K562 (cell line): ENCODE measurements around the gene LRRC14B. TPM values are rescaled to one million over a fixed set of nuclear protein-coding genes. Genes with fewer than 3 reads are reported as not detected.

Source experiments
- ATAC-seq: fragments of 200-7000 bp; cut with Tn5 transposase; 3 replicates; pipeline ENCODE4 v1.9.1; 2020; ENCODE audit warnings: moderate library complexity
- BruUV-seq: library from RNA; stranded (reverse); fragments of 400-500 nt; replicated peaks from 2 replicates; lab custom pipeline; 2021; lab: Mats Ljungman, UMichigan
- CTCF ChIA-PET: fragments of 300-600 bp; formaldehyde crosslinking; extraction: SDS; loops from one replicate; lab custom pipeline; 2021; ENCODE audit warnings: low intra/inter-chr PET ratio; lab: Yijun Ruan, JAX
- POLR2A ChIA-PET: fragments of 300-600, 350-650 bp; sonication (Branson Sonifier 250); formaldehyde crosslinking; extraction: SDS; loops from one replicate; lab custom pipeline; 2021; ENCODE audit warnings: antibody characterized with exemption, inconsistent platforms; lab: Yijun Ruan, JAX
- DNase-seq, 4 experiments: peaks; one replicate each; pipeline versions ENCODE4 v3.0.0 to v3.0.0-alpha.2; 2011 to 2018; ENCODE audit warnings: low spot score in 3 of 4, mixed read lengths in 3 of 4; ENCODE audit errors: extremely low read depth in 1 of 4
- FAIRE-seq: peaks from 2 replicates; lab custom pipeline; 2011; peaks lifted over from hg19 to GRCh38; lab: Jason Lieb, UNC
- H2AFZ ChIP-seq: 2 replicates; pipeline ENCODE4 v1.6.0; 2011; ENCODE audit warnings: low read depth, low read length, control low read depth, inconsistent platforms
- H3K27ac ChIP-seq: fragments of 200-600 bp; 3 replicates; pipeline ENCODE4 v1.8.0; 2011; ENCODE audit warnings: low read depth, mild to moderate bottlenecking, control low read depth, inconsistent platforms, low read length, moderate library complexity, mixed read lengths; ENCODE audit errors: extremely low read depth
- H3K27me3 ChIP-seq, 2 experiments: fragments of 300-600 bp in 1 of 2; 2 replicates in 1 of 2; 3 replicates in 1 of 2; pipeline versions ENCODE4 v1.6.0 to v1.8.0; 2011; ENCODE audit warnings: inconsistent platforms in 2 of 2, low read length in 2 of 2, mild to moderate bottlenecking in 1 of 2, mixed read lengths in 1 of 2, moderate library complexity in 1 of 2; ENCODE audit not compliant: control insufficient read depth in 2 of 2, insufficient read depth in 2 of 2
- H3K36me3 ChIP-seq: fragments of 300-600 bp; 3 replicates; pipeline ENCODE4 v1.8.0; 2011; ENCODE audit warnings: mild to moderate bottlenecking, low read length, inconsistent platforms; ENCODE audit not compliant: control insufficient read depth, insufficient read depth
- H3K4me1 ChIP-seq, 2 experiments: fragments of 200-600 bp in 1 of 2; replicated peaks in 1 of 2; 2 replicates in 1 of 2; 3 replicates in 1 of 2; pipeline versions ENCODE4 v1.5.1 to v1.8.0; 2011; ENCODE audit warnings: inconsistent platforms in 2 of 2, low read length in 2 of 2, mild to moderate bottlenecking in 1 of 2, mixed read lengths in 1 of 2, moderate library complexity in 1 of 2; ENCODE audit not compliant: control insufficient read depth in 2 of 2, insufficient read depth in 2 of 2
- H3K4me2 ChIP-seq: 2 replicates; pipeline ENCODE4 v1.6.1; 2011; ENCODE audit warnings: low read length, control low read depth, inconsistent platforms, mixed read lengths; ENCODE audit not compliant: insufficient read depth
- H3K4me3 ChIP-seq: fragments of 200-600 bp; sonication (generic), shearing (Covaris generic); 2 replicates; pipeline ENCODE4 v1.5.1; 2016; ENCODE audit warnings: control low read depth, inconsistent platforms
- H3K79me2 ChIP-seq: fragments of 200-600 bp; 3 replicates; pipeline ENCODE4 v1.8.0; 2011; ENCODE audit warnings: low read length, inconsistent platforms; ENCODE audit not compliant: control insufficient read depth, insufficient read depth
- H3K9ac ChIP-seq, 2 experiments: 2 replicates each; pipeline versions ENCODE4 v1.6.0 to v1.6.1; 2011; ENCODE audit warnings: low read depth in 2 of 2, low read length in 2 of 2, control low read depth in 1 of 2, inconsistent platforms in 1 of 2, mild to moderate bottlenecking in 1 of 2, mixed read lengths in 1 of 2; ENCODE audit not compliant: insufficient read depth in 1 of 2
- H3K9me1 ChIP-seq: one replicate; pipeline ENCODE4 v1.6.0; 2011; ENCODE audit warnings: inconsistent platforms, mild to moderate bottlenecking, low read length, moderate library complexity; ENCODE audit not compliant: control insufficient read depth, insufficient read depth
- H3K9me3 ChIP-seq: replicated peaks from 2 replicates; pipeline ENCODE4 v1.5.1; 2011; ENCODE audit warnings: low read depth, low read length, inconsistent platforms; ENCODE audit not compliant: control insufficient read depth, insufficient read depth
- H4K20me1 ChIP-seq: replicated peaks from 2 replicates; pipeline ENCODE4 v1.6.1; 2011; ENCODE audit warnings: low read length, inconsistent platforms, mixed read lengths; ENCODE audit not compliant: control insufficient read depth, insufficient read depth
- CTBP1 ChIP-seq: fragments of 450-650 bp; IDR thresholded peaks from 2 replicates; pipeline ENCODE4 v1.6.1; 2016; ENCODE audit warnings: borderline replicate concordance
- CTCF ChIP-seq, 3 experiments: IDR thresholded peaks in 2 of 3; conservative IDR thresholded peaks in 1 of 3; 2 replicates each; pipeline ENCODE4 v1.5.1; 2011 to 2012; ENCODE audit warnings: low read length in 3 of 3, mild to moderate bottlenecking in 3 of 3, control low read depth in 2 of 3, improper control_type of control experiment in 1 of 3, inconsistent platforms in 1 of 3, low read depth in 1 of 3, mixed read lengths in 1 of 3, moderate library complexity in 1 of 3; ENCODE audit not compliant: insufficient read depth in 2 of 3
- FUS ChIP-seq: fragments of 200-400 bp; formaldehyde crosslinking; optimal IDR thresholded peaks from 2 replicates; pipeline ENCODE3; 2017; ENCODE audit warnings: low read depth, low read length
- GTF2B ChIP-seq: IDR thresholded peaks from 2 replicates; pipeline ENCODE4 v1.6.1; 2011; ENCODE audit not compliant: insufficient read length; ENCODE audit errors: extremely low read depth
- MEF2A ChIP-seq: IDR thresholded peaks from 2 replicates; pipeline ENCODE4 v1.6.1; 2011; ENCODE audit warnings: low read depth, mild to moderate bottlenecking, low read length, moderate library complexity; ENCODE audit not compliant: control insufficient read depth
- NFATC3 ChIP-seq: fragments of 450-650 bp; IDR thresholded peaks from 2 replicates; pipeline ENCODE4 v1.6.1; 2017; ENCODE audit warnings: mild to moderate bottlenecking
- NR3C1 ChIP-seq: sonication (generic); formaldehyde crosslinking; IDR thresholded peaks from 2 replicates; pipeline ENCODE4 v1.8.1; 2022; ENCODE audit warnings: missing genetic modification reagents
- POLR2H ChIP-seq: IDR thresholded peaks from 2 replicates; pipeline ENCODE4 v1.6.1; 2016; ENCODE audit warnings: missing genetic modification characterization, low read depth, mild to moderate bottlenecking, control low read depth, missing compliant biosample characterization, moderate library complexity
- POLR3G ChIP-seq: IDR thresholded peaks from 2 replicates; pipeline ENCODE4 v1.6.1; 2011; ENCODE audit not compliant: insufficient read length, insufficient replicate concordance; ENCODE audit errors: extremely low read depth
- PYGO2 ChIP-seq: fragments of 450-650 bp; IDR thresholded peaks from 2 replicates; pipeline ENCODE4 v1.6.1; 2016; ENCODE audit warnings: mild to moderate bottlenecking, missing genetic modification characterization, moderate library complexity, missing compliant biosample characterization
- RBBP5 ChIP-seq: fragments of 200-600 bp; sonication (generic); IDR thresholded peaks from 2 replicates; pipeline ENCODE4 v1.6.1; 2012; ENCODE audit warnings: borderline replicate concordance, mild to moderate bottlenecking, low read length, control low read depth, inconsistent platforms; ENCODE audit not compliant: insufficient read depth, poor library complexity, severe bottlenecking
- RBM22 ChIP-seq: fragments of 200-400 bp; formaldehyde crosslinking; IDR thresholded peaks from 2 replicates; pipeline ENCODE4 v1.6.1; 2018; ENCODE audit warnings: low read length, low read depth; ENCODE audit not compliant: poor library complexity, severe bottlenecking
- ZNF408 ChIP-seq: fragments of 250-450 bp; sonication (Bioruptor Pico); IDR thresholded peaks from 2 replicates; pipeline ENCODE4 v1.4.0; 2020; ENCODE audit warnings: low read depth, mild to moderate bottlenecking, moderate library complexity
- ZNF507 ChIP-seq: conservative IDR thresholded peaks from 2 replicates; pipeline ENCODE4 v1.6.1; 2017; ENCODE audit warnings: missing genetic modification characterization, missing compliant biosample characterization
- ZNF583 ChIP-seq: fragments of 250-450 bp; sonication (Bioruptor Pico); IDR thresholded peaks from 2 replicates; pipeline ENCODE4 v1.4.0; 2020
- WGBS: fragments of 100-300 bp; shearing (Covaris generic); methylation state at CpG from one replicate; pipeline ENCODE4 v1.1.6; 2016; ENCODE audit warnings: low coverage, mixed read lengths; ENCODE audit not compliant: insufficient coverage; ENCODE audit errors: missing lambda C conversion rate; 5-methylcytosine and 5-hydroxymethylcytosine counted together
- in situ Hi-C: fragments of 300-500 bp; cut with MboI; formaldehyde crosslinking; loops from 4 replicates; pipeline ENCODE4 v1.15.0; 2018; ENCODE audit warnings: inconsistent platforms, mixed read lengths
- intact Hi-C: fragments of 100-400 bp; cut with micrococcal nuclease; formaldehyde crosslinking; loops from 2 replicates; pipeline ENCODE4 v1.14.2; 2022
- polyA plus RNA-seq, 8 experiments: library from polyadenylated mRNA; depleted of rRNA in 4 of 8; stranded (reverse) in 5 of 8; unstranded in 3 of 8; fragments of >200 nt; fragmentation: Nextera tagmentation in 2 of 8; fragmentation: Illumina TruSeq in 1 of 8; extraction: Ambion mirVana in 2 of 8; extraction: Trizol in 1 of 8; gene quantifications; 2 replicates each; pipeline versions ENCODE4 v1.2.1 to v1.2.3, GENCODE V29; 2011 to 2014; ENCODE audit warnings: inconsistent platforms in 1 of 8, missing spikeins in 1 of 8
- total RNA-seq, 7 experiments: library from RNA; depleted of rRNA in 6 of 7; stranded (reverse); fragments of >200 nt in 6 of 7; fragmentation: Illumina TruSeq in 2 of 7; extraction: Trizol in 2 of 7; gene quantifications; 2 replicates each; pipeline versions ENCODE4 v1.2.1 to v1.2.3, GENCODE V29; 2011 to 2021; ENCODE audit warnings: low replicate concordance in 1 of 7

LRRC14B gene
- total and polyA plus RNA-seq, 9 of the 15 experiments (the other 6 are each of a cell fraction or from before 2014, with no cell fraction given), result not detected

GRCh38 chr5:166441-167372 is 24.6 kb upstream of the LRRC14B start (continued):
- TF ChIP-seq CTCF (IDR thresholded peaks at IDR 0.05 in 2 of 3, conservative IDR thresholded peaks at IDR 0.05 in 1 of 3; ENCODE audit: insufficient read depth in 2 of 3, low read depth in 1 of 3, low read length in 3 of 3), result no peak
- no peak for TF ChIP-seq ZNF408 (CRISPR knock-in tag)
- no peak for TF ChIP-seq NFATC3

GRCh38 chr5:167511-167910 is 23.8 kb upstream of the LRRC14B start:
- no peak overlapping the region for H3K4me3 ChIP-seq
- no TSS peak for BruUV-seq
- H3K9me3 ChIP-seq, result no peaks in the 10 kb centered on the region
- peaks cover 0 to 22% of the 10 kb centered on the region in 2 experiments; a peak in 3 of 5 replicates for H3K4me1 ChIP-seq
- no peak overlapping the region for H3K27ac ChIP-seq
- H3K79me2 ChIP-seq, result no peaks in the 10 kb centered on the region
- intact Hi-C loops, result no loop called here
- no peaks in the 10 kb centered on the region for H3K36me3 ChIP-seq
- H3K9me1 ChIP-seq, result peaks cover 4% of the 10 kb centered on the region
- ATAC-seq (no peak), DNase-seq (no peak), FAIRE-seq (no peak)
- peaks cover 37 to 67% of the 10 kb centered on the region in 2 experiments for H3K27me3 ChIP-seq
- no peak overlapping the region for H3K9ac ChIP-seq
- in situ Hi-C loops, result no loop called here
- POLR2A ChIA-PET, result interaction anchor here (1.2 kb wide), 1 partner anchor 8 kb away, joined by 3 read pairs; no protein-coding TSS in a partner anchor
- H3K4me2 ChIP-seq, result no peak overlapping the region
- H2AFZ ChIP-seq, result no peak overlapping the region
- WGBS, result 9% methylated on average over 7 of the region's 7 CpGs
- 0 out of 2 replicates have a peak, but pooled peaks cover under 1% of the 10 kb centered on the region for H4K20me1 ChIP-seq
- CTCF ChIA-PET, result no interaction called here
- TF ChIP-seq NR3C1 (CRISPR knock-in tag) (no peak), POLR3G (no peak), MEF2A (no peak), POLR2H (tag) (no peak), ZNF583 (CRISPR knock-in tag) (no peak), GTF2B (no peak), FUS (no peak), RBBP5 (no peak), ZNF507 (tag) (no peak), CTBP1 (no peak), RBM22 (no peak), PYGO2 (no peak)
